Pons (tissue), 1 donor: ENCODE data around the gene BMPER.

Experiments used
- DNase-seq: peaks from one replicate; pipeline ENCODE4 v3.0.0-alpha.2; 2016; ENCODE audit warnings: low spot score

The BMPER gene

DNA sequence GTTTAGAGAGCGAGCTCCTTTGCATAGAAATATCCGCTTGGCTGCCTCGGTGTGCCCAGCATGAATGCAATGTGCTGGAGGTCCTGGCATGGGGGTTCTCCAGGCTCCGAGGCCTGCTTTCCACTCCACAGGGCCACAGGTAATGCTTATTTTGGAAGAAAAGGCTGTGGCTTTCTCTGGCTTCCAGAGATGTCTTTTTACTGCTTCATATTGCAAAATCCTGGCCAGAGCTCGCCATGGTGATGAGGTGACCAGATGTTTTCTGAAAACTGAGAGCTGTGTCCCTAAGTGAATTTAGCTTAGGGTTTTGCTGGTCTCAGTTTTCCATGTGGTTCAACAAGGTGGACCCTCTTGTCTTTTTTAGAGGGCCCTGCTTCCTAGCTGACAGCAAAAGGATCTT is 65.2 kb downstream of the BMPER start:
- no peak for DNase-seq

DNA sequence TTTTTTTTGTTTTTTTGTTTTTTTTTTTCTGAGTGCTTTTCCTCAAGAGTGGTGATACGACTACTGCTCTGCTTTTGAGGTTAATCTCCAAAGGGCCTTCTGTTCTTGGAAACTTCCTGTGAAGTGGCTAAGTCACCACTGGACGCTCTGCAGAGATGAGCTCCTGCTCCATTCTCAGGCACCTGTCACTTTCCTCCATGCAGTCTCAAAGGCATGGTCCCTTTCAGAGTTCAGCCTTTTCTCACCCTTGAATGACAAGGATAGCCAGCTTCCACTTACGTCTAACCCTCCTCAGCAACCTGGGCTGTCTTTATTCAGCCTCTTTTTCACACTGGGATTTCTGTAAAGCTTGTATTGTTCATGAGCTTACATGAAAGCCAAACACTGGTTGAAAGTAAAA is 65.8 kb downstream of the BMPER start:
- no peak for DNase-seq

DNA sequence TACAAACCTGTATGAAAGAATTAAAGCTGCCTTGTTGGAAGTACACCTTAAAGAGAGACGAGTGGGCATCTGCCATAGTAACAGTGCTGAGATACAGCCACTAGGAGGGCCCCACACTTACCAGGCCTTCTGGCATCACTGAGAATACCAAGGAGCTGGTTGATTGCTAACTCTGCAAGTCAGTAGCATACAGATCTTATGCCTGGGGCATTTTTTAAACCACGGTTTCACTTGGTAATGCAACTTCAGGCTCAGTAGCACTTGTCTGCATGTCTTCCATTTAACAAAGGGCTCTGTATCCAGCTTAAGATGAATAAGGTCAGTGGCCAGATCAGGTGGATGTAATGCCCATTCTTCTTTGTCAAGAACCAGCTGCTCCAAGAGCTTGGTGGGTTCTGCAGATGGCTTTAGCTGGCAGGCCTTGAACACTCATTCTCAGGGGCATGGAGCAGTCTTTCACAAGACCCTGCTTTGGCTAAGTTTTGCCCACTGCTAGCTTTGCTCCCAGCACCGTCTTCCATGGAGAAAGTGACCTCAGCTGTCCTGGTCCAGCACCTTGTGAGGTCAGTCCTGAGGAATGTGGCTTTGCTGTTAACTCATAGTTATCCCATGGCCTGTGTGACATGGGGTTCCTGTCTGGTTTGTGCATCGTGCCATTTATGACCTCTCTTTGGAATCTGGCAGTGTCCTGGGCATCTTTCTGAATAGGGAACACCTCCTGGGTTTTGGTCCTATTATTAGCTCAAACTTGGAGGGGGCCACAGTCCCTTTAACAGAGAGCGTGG is 68.1 kb downstream of the BMPER start:
- no peak for DNase-seq

DNA sequence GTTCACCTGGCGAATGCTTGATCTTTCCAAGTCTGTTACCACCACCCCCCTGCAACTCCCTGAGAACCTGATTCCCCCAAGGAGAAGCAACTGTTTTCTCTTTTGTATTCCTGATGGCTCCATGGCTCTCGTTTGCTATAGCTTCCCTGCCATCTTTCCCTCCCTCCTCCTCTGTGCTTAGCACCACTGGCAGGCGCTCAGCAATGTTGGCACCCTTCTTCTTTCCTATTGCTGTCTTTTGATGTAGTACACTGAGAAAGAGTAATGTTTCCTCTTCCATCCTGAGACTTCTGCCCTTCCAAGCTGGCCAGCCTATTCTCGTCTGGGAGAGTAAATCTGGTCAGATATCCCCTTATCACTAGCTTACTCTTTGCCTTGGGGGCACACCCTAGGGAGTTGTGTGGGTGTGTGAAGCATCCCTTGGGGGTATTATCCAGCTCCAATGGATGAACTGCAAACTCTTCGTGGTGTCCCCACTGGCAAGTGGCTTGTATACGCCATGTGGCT is 74.0 kb downstream of the BMPER start:
- DNase-seq: no peak

DNA sequence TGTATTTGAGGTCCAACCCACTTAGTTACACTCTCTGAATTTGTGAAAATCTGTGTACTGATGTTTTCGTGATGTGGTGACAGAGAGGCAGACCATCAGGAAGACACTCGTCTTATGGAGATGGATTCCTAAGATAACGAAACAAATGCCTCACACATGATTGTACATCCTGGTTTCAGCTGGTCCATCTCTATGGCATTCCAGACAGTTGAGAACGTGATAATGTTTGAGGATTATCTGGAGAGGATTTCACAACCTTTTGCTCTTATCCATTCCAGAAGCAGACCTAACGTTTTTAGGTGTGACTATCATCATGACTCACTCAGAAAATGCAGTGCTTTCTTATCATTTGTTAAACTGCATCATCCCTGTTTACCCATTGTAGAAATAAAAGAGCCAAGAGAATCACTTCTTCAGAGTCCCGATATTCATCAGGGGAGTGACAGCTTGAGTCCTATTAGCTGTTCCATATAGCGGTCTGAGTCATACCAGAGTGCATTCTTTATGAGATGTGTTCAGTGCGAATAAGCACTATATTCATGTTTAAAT is 74.5 kb downstream of the BMPER start:
- DNase-seq: no peak

DNA sequence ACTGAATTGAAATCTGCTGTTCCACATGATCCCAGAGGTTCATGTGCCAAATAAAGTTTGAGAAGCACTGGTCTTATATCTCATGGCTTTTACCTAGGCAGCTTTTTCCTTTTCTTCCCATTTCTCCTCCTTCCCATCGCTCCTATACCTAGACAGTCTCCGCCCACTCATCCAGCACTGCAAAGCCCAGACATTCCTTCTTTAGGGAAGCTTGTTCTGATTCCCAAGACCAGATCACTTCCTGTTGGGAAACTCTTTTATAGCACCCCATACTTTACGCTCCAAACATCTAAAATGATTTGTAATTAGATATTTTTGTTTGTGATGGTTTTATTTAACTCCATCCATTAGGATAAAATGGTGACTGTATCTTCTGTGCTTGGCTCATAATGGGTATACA is 75.9 kb downstream of the BMPER start:
- no peak for DNase-seq

DNA sequence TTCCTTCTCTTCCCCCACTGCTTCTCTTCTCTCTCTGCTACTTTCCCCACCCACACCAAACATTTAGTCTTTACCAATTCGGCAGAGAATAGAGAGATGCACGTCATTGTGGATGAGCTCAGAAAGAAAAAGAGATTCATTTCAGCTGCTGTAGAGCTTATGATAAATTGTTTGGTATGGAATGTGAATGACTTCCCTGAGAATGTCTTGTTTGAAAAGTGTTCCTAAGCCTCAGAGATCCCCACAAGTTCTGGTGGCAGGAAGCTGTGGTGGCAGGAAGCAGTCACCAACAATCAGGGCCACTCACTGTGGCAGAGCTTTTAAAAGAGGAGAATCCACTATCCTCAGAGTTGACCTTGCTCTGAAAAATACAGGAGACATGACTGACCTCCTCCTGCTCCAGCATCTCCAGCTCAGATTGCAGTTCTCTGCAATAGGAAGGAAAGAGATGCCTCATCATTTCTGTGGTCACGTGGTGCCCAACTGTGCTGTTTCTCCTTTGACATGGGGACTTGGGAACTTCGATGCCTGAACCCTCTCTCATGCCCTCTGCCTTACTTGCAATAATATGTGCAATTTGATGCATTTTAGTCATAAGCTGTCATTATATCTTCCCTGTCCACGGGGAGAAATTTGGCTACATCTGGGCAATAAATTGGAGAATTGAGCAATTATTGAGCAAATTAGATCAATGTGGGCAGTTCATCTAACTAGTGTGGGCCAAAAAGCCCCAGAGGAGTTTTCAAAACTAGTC is 76.5 kb downstream of the BMPER start:
- DNase-seq: no peak

DNA sequence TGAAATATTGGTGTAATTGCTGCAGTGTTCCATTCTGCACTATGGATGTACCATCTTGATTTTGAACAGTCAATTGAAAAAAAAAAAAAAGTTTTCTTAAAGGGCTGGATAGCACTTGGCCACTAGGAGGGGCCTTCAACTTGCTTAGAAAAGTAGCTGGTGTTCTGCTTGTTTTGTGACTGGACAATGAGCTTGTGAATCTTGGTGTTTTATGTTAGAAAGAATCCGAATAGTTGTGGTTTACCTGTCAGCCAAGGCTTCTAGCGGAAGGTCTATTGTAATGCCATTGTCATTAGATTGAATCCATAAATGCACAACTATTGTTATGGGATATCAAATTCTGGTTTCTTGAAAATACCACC is 77.1 kb downstream of the BMPER start:
- DNase-seq: no peak

DNA sequence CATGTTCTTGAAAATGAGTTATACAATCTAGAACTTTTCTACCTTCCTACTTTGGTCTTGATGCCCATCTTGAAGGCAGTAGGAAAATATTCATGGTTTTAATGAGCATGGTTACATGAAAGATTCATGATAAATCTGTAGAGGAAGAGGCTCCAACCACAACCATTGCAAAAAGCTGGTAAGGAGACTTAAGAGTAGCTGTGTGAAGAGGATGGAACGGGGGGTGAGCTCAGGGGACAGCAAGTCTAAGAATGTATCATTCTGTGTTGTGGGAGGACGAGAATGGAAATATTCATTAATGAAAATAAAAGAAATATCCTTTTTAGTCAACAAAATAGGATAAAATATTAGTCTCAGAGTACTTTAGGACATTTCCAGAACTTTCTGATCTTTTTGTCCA is 81.1 kb downstream of the BMPER start:
- no peak for DNase-seq

DNA sequence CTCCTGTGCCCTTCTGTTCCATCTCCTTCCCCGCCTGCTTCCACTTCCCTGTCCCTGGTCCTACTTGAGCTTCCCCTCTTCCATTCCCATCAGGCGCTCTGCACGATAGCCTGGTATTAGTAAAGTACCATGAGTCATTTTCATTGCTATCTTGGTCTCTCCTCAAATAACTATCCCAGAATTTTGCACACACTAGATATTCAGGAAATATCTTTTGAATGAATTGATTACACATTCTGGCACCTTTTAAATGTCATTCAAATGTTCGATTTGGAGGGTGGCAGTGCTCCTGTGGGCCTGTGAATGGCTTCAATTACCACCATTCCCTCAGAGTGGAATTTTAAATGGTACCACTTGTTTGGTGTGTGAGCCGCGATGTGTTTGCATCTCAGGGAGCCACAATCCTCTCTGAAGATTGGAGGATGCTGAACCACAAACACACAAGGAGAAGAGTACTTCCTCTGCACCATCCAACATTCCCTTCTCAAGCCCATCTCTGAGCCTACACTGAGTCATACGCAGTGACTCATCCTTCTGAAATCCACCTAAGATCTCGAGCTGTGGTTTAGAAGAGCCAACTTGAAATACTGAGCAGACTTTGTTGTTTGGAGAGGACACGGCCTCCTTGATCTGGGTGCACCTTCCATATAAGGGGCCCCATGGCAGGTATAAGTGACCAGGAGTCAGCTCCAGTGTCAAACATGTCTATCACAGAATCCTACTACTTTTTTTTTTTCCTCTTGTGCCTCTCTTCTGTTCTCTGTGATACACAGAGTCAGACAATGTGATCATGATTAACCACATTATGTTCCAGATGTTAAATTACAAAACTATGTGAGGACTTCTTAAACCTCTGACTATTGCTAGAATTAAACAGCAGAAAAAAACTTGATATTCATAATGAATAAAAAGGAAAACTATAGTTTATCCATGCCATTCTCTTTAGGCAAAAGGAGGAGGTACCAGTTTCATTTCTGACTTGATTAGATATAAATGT is 81.9 kb downstream of the BMPER start:
- DNase-seq: no peak

DNA sequence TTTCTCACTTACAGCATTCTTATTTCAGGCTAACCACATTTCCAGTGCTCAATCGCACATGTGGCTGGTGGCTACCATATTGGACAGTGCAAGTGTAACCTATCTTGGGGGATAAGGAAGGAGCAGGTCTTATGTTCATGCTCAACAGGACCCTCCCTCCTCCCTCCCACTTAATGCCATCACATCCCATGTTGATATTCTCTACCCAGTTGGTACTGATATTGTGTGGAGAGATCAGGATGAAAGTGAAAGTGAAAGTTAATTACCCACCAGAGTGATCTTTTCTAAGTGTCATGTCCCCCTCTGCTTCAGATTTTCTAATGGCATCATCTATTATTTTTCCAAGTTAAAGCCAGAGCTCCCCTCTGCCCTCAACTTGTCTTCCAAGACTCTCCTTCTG is 91.6 kb downstream of the BMPER start:
- no peak for DNase-seq

DNA sequence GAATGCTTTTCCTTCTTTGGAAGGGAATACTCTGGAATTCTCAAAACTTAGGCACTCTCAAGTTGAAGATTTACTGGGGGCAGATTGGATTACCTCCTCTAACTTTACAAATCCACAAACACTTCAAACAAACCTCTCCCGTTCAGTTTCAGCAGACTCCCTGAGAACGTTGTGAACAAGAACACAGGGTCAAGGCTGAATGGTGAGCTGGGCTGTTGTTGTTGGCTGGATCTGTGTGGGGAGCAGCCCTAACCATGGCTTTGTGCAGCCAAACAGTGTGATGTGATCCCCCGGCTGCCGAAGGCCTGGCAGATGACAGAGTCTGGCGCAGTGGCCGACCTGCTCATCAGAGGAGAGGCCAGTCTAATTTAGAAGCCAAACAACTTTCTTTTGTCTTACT is 93.1 kb downstream of the BMPER start:
- DNase-seq: no peak

DNA sequence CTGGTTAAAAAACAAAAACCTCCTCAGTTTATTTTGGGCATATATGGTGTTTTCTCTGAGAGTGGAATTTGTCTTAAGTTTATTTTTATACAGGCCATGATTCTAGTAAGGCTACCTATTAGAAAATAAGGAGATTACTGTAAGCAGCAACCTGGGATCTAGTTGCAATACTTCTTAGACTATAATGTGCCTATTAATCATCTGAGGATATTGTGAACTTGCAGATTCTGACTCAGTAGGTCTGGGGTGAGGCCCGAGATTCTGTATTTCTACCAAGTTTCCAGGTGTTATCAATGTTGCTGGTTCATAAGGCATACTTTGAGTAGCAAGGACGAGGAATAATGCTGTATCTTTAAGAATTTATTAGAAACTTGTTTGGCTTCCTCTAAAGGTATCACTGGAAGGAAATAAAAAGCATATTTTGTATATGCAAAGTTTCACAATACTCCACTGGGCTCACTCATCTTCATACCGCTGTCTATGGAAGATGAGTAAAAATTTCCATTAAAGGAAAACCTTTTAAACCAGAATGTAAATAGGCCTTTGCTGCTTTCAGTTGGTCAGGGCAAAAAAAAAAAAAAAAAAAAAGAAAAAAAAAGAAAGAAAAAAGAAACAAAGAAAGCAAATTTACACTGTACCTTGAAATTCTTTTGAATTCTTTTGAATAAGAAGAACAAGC is 105.8 kb downstream of the BMPER start:
- no peak for DNase-seq

DNA sequence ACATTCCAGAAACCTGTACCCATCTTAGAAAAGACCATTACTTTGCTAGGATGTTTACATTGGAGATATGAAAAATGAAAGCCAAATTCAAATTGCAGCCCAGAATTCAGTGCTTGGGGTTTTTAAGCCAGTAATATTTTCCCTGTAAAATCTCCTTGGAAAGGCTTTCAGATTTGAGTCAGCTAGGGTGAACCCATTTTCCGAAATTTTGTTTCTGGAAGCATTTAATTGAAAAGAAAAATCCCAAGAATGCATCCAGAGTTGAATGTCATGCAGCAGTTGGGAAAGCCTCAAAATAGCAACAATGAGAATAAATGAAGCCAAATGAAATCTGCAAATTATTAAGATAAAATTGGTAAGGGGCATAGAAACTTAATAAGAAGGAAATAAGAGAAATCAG is 106.4 kb downstream of the BMPER start:
- DNase-seq: no peak

DNA sequence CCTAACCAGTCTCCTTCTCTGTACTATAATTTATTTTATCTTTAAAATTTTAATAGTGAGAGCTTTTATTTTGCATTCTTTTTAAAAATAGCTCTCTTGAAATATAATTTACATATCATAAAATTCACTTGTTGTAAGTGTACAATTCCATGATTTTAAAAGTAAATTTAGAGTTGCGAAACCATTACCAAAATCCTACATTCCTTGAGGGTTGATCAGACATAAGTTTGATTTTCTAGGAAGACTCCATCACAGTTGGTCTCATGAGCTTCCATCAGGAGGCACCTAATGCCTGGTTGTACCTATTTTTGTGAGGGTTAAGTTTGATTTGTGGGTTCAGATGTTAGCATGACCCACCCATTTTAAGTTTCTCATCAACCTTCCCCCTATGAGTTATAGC is 108.1 kb downstream of the BMPER start:
- DNase-seq: no peak

DNA sequence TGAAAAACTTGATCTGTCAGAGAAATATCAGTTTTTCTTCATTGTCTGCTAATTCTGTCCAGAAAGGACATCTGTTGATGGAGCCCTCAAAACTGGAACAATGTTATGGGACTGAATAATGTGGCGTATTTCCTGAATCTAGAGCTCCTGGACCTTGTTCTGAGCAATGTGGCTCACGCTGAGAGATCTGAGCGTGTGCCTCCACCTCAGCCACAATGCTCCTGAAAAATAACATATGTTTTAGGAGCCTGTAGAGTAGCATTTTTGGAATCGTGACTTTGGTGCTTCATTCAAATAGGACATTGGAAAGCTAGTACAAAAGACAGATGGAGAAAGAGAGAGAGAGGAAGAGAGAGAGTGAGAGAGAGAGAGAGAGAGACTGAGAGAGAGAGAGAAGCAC is 110.3 kb downstream of the BMPER start:
- DNase-seq: peak; percentile 5

DNA sequence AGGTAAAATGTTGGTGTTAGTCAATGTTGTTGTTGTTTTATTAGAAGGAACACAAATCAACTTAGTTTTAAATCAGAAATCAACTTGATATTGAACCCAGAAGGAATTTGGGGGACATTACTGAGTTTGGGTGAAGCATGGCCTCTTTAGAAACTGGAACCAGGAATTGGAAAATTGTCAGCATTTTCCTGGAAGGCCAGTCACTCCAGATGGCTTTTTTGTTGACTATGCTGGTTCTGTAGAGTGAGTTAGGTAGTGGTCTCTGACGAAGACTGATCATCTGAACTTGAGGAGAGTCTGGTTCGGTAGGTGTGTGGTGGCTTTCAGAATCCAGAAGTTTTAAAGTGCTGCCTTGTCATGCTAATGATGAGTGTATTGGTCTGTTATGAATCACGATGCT is 111.5 kb downstream of the BMPER start:
- DNase-seq: no peak

DNA sequence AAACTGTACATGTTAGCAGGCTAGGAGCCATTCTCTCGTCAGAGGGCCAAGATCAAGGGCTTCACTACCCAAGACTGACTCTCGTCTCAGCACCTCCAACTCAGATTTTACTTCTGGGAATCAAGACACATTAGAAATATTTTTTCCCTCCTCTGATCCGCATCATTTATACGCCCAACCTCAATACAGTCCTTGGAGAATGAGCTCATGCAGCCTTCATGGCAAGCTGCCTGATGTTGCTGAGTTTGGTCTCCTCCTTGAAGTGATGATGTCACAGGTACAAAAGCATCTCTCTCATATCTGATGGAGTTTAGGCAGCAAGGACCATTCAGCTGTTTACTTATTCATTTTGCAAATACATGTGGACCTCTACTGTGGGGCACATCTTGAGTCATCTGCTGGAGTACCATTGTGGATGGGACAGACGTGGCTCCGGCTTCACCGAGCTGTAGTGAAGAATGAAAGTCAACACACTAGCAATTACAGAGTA is 114.0 kb downstream of the BMPER start:
- no peak for DNase-seq

DNA sequence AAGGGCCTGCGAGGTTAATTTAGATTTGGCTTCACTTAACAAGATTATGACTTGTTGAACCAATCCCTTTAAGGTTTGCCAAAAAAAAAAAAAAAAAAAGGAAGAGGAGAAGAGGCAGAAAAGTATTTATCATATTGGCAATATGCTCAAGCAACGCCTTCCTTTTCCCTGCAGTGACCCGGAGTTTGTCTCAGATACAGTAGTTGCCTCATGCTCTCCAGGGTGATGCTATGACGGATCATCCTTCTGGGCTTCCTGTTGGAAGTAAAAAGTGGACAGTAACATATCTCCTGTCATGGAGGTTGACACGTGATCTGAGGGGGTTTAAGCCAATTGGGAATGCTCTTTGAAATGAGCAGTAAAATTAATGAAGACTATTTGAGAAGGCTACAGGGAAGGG is 117.3 kb downstream of the BMPER start:
- no peak for DNase-seq

DNA sequence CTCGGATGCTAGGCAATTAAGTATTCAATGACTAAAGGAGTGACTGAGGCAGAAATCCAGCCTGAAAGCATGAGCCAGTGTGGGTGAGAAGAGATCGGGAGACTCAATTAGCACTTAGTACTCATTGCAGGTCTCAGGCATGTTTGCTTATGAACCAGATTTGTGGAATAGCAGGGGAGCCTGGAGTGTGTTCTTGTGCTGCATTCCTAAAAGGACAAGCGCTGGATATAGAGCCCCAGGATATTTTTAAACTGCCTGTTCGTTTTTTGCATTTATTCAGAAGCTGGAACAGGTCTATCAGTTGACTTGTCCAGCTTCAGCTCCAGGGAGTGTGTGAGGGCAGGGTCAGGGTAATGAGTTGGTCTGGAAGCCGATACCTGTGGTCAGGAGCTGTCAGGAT is 120.3 kb downstream of the BMPER start:
- no peak for DNase-seq

DNA sequence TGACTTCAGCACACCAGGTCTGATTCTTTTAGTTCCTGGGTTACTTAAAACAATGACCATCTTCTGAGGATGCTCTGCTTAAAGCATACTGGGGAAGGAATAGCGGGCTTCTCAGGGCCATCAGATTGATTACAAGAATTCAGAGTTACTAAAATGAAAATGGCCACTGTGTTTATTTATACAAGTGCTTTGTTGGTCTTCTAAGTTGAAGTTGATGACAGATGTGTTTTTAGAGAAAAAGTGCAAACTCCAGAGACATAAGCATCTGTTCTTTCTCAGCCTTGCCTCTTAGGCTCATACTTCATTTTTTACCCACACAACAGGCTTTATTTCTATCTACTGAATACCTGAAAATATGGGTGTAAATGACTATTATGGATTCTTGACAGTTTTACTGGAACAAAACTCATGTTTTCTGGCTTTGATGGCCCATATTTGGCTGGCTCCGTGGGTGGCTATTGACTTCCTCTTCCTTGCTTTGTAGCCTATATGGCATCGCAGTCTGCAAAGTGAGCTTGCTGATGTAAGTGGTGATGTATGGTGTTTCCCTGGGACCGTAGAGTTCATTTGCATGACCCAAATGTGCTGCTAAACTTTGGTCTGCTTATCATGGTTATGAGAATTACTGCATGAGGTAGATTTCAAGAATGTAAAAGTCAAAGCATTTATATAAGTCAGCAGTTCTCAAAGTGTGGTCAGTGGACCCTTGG is 121.3 kb downstream of the BMPER start:
- DNase-seq: no peak
